Hepatic stellate cell (primary cell): Measurements from ENCODE around the gene CCL7.

Source experiments
- DNase-seq: peaks from one replicate; pipeline ENCODE4 v3.0.0; 2011; ENCODE audit warnings: low spot score

The CCL7 gene

GRCh38 chr17:34246881-34247280 lies 23.1 kb upstream of the CCL7 start:
- no peak for DNase-seq

GRCh38 chr17:34248511-34249024 lies 21.5 kb upstream of the CCL7 start:
- peak; percentile 65 for DNase-seq

- DNase-seq: no peak
These were observed 21.0 kb upstream of the CCL7 start for GRCh38 chr17:34249061-34249460.

- DNase-seq: no peak
These were observed 20.5 kb upstream of the CCL7 start for GRCh38 chr17:34249478-34249877.

- DNase-seq: no peak
These were observed 18.8 kb upstream of the CCL7 start for GRCh38 chr17:34251186-34251585.

- peak; percentile 44 for DNase-seq
These were observed 18.0 kb upstream of the CCL7 start for GRCh38 chr17:34252095-34252443.

GRCh38 chr17:34252444-34253138 lies 17.4 kb upstream of the CCL7 start:
- peak; percentile 69 for DNase-seq

- DNase-seq: no peak
These were observed 16.9 kb upstream of the CCL7 start for GRCh38 chr17:34253139-34253525.

- peak; percentile 52 for DNase-seq
These were observed 15.9 kb upstream of the CCL7 start for GRCh38 chr17:34254146-34254545.

- DNase-seq: peak; percentile 55
These were observed 15.2 kb upstream of the CCL7 start, which contains the start of gene CCL2 for GRCh38 chr17:34254651-34255380. Gene CCL2 (plus strand): TSS chr17:34255285. CDS start chr17:34255350, 65 bp downstream.

- DNase-seq: no peak
These were observed 14.7 kb upstream of the CCL7 start for GRCh38 chr17:34255381-34255732.

- DNase-seq: no peak
These were observed 14.2 kb upstream of the CCL7 start for GRCh38 chr17:34255841-34256240.

GRCh38 chr17:34257299-34257985 lies 12.6 kb upstream of the CCL7 start:
- DNase-seq: no peak

GRCh38 chr17:34257986-34258326 lies 12.1 kb upstream of the CCL7 start:
- DNase-seq: no peak

GRCh38 chr17:34259146-34259545 lies 10.9 kb upstream of the CCL7 start:
- DNase-seq: no peak

- DNase-seq: no peak
These were observed 9.2 kb upstream of the CCL7 start for GRCh38 chr17:34260861-34261260.

- DNase-seq: no peak
These were observed 8.3 kb upstream of the CCL7 start for GRCh38 chr17:34261568-34262337.

- DNase-seq: no peak
These were observed 4.3 kb upstream of the CCL7 start for GRCh38 chr17:34265711-34266110.

- DNase-seq: peak; percentile 50
These were observed 5.9 kb downstream of the CCL7 start for GRCh38 chr17:34275881-34276280.

GRCh38 chr17:34276826-34277225 lies 6.8 kb downstream of the CCL7 start:
- no peak for DNase-seq

- no peak for DNase-seq
These were observed 13.6 kb downstream of the CCL7 start for GRCh38 chr17:34283571-34283970.

- no peak for DNase-seq
These were observed 15.3 kb downstream of the CCL7 start, which contains the start of gene CCL11 for GRCh38 chr17:34285286-34285792. Gene CCL11 (plus strand): TSS chr17:34285742. CDS start chr17:34285809, 67 bp downstream.
